GM21367 (cell line): ENCODE data around the gene B3GALT2.
"Not testable (repeated sequence)": the region's sequence is repeated elsewhere in the genome, so short reads cannot be mapped to it uniquely, and the experiment has no call there.

Experiments
- ATAC-seq: cut with Tn5 transposase; IDR thresholded peaks from one replicate; pipeline ENCODE4 v1.9.1; 2021; ENCODE audit not compliant: unreplicated experiment

The B3GALT2 gene, protein sequence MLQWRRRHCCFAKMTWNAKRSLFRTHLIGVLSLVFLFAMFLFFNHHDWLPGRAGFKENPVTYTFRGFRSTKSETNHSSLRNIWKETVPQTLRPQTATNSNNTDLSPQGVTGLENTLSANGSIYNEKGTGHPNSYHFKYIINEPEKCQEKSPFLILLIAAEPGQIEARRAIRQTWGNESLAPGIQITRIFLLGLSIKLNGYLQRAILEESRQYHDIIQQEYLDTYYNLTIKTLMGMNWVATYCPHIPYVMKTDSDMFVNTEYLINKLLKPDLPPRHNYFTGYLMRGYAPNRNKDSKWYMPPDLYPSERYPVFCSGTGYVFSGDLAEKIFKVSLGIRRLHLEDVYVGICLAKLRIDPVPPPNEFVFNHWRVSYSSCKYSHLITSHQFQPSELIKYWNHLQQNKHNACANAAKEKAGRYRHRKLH

DNA sequence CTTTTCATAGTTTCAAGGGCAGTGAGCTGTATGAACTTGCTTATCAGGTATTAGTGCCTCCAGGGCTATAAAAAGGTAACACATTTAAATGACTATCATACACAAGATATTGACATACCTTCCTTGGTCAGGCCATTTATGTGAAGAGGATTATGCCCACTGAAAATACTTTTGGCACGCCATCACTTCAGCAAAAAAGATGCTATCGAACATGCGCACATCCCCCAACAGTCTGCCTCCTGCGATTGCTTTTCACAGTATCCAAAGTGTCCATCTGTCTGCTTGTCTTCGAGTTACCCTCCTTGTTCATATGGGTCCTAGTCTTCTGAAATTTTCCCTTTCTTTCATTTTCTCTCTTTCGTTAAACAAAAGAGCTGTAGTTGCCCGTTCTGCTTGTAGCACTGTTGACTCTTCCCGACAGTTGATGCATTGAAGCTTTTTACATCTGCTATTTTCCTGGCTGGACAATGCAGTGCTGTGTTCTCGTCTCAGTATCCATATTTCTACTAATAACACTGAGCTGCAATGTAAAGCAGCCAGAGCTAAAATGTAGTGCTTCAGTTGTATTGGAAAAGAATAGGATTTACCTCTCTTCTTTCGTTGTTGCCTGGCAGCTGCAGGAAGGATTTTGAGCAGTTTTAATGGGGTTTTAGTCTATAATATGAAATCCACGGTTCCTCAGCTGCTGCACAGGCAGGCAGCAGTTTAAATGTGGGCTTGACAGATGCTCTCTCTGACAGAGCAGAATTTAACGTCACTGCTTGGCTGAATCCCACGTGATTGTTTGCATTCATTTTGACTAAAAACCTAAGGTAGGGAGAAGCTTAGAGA is at the start of gene B3GALT2:
B3GALT2 (minus strand) TSS at position 713 of the 831 bp plus-strand sequence. CDS start 5,051 bp downstream, outside the sequence.
- no peak for ATAC-seq

- no peak for ATAC-seq
Observed at GRCh38 chr1:193234530-193234929, 48.1 kb upstream of the B3GALT2 start.

- not testable (repeated sequence) for ATAC-seq
Observed at GRCh38 chr1:193231146-193231545, 44.7 kb upstream of the B3GALT2 start.

DNA sequence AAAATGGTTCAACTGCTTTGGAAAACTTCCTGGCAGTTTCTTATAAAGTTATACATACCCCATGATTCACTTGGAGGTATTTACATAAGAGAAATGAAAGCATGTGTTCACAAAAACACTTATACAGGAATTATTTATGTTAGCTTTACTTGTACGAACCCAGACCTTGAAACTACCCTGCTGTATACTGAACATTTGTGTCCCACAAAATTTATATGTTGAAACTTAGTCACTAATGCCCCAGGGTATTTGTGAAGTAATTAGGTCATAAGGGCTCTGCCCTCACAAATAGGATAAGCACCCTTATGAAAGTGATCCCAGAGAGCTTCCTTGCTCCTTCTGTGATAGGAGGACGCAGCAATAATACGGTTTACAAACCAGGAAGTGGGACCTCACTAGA is 42.7 kb upstream of the B3GALT2 start:
- no peak for ATAC-seq

DNA sequence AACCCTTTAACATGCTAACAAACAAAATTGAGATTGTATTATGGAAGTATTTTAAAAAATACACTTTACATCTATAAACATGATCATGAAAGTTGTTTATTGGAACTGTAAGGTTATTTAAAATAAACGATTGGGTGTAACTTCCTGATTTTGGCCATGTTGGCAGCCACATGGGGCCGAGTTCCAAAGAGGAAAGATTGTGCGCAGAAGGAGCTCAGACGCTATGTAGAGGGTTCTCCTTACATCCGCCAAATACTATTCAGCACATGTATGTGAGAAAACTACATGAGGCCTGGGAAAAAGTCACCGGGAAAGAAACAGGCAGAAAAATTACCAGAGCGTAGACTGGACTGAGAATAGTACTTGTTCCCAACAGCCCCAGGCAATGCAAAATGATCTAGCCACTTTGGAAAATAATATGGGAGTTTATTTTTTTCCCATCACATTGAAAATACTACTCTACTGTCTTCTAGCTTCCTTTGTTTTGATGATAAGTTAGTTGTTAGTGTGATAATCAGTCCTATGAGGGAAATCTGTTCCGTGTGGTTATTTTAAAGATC is 35.7 kb upstream of the B3GALT2 start:
- ATAC-seq: no peak

- no peak for ATAC-seq
Observed at GRCh38 chr1:193221651-193222050, 35.2 kb upstream of the B3GALT2 start.

DNA sequence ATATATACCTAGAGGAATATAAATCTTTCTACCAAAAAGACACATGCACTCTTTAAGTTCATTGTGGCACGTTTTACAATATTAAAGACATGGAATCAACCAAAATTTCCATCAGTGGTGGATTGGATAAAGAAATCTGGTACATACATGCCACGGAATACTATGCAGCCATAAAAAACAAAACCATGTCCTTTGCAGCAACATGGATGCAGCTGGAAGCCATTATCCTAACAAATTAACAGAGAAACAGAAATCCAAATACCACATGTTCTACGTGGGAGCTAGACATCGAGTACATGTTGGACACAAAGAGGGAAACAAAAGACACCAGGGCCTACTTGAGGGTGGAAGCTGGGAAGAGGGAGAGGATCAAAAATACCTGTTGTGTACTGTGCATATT is 33.0 kb upstream of the B3GALT2 start:
- no peak for ATAC-seq

DNA sequence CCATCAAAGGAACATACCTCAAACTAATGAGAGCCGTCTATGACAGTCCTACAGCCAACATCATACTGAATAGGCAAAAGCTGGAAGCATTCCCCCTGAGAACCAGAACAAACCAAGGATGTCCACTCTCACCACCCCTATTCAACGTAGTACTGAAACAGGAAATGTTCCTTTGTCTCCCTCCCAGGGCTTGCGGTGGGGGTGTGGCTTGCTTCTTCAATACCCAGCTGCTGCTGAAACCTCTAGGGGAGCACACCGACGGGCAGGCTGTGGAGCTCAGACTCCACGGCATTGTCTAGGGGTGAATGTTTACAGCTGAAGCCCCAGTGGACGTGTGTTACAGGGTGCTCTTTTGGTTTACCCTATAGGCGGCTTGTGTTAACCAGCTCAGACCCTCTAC is 30.5 kb upstream of the B3GALT2 start:
- peak; percentile 90 for ATAC-seq

DNA sequence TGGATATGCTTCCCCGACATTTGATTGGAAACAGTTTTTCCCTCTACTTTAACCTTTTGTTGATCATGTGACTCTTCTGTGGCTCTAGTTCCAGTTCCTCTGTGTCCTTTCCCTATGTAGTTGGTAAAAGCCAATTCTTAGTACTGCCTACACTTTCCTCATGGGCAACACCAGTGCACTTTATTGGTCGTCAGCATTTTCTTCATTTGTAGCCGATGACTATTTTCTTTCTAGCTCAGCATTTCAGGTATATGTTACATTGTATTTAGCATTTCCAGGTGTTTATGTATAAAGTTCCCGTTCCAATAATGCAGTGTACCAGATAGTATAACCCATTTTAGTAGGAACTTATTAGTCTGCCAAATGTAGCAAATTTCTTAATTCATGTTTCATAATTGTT is 27.6 kb upstream of the B3GALT2 start:
- ATAC-seq: no peak

DNA sequence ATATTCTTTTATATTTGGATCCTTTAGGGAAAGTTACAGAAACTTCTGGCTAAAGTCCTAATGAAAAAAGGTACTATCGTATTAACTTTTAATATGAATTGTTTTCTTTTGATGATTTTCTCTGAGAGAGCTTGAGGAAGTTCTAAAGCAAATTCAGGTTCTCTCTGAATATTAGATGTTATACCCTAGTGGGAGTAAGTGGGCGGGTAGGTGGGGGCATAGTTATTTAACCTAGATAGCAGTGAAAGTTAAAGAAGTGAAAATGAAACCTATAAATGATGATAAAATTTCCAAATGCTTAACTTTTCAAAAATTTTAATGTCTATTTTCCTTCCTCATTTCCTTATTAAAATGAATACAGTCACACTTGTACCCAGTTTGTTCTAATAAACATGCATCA is 26.2 kb upstream of the B3GALT2 start:
- ATAC-seq: no peak

- peak; percentile 69 for ATAC-seq
Observed at GRCh38 chr1:193211539-193211938, 25.1 kb upstream of the B3GALT2 start.

GRCh38 chr1:193210996-193211395 is 24.6 kb upstream of the B3GALT2 start:
- ATAC-seq: no peak

GRCh38 chr1:193201021-193201420 is 14.6 kb upstream of the B3GALT2 start:
- ATAC-seq: no peak

DNA sequence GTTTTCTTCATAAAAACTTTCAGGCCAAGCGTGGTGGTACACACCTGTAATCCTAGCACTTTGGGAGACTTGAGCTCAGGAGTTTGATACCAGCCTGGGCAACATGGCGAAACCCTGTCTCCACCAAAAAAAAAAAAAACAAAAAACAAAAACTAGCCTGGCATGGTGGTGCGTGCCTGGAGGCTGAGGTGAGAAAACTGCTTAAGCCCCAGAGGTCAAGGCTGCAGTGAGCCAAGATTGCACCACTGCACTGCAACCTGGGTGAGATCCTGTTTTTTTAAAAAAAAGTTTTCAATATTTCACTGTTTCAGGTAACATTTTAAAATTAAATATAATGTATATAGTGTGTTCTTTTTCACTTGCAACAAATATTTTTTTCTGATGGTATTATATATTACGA is 13.5 kb upstream of the B3GALT2 start:
- no peak for ATAC-seq

DNA sequence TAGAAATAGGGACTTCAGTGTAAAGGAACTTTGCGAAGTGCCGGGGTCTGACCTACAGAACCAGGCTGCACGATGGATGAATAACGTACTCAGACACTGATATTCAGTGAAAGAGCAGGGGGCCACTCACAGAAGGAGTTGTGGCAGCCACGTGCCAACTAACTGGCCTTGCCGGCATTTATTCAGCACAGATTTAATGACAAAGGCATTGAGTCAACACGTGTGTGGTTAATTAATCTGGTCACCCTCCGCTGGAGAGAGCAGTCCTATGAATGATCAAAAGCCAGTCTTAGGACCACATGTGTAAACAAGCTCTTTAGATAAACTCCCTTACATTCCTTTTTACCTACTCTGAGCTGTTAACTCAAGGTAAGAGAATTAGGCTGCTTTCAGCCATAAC is 6.2 kb upstream of the B3GALT2 start:
- no peak for ATAC-seq

DNA sequence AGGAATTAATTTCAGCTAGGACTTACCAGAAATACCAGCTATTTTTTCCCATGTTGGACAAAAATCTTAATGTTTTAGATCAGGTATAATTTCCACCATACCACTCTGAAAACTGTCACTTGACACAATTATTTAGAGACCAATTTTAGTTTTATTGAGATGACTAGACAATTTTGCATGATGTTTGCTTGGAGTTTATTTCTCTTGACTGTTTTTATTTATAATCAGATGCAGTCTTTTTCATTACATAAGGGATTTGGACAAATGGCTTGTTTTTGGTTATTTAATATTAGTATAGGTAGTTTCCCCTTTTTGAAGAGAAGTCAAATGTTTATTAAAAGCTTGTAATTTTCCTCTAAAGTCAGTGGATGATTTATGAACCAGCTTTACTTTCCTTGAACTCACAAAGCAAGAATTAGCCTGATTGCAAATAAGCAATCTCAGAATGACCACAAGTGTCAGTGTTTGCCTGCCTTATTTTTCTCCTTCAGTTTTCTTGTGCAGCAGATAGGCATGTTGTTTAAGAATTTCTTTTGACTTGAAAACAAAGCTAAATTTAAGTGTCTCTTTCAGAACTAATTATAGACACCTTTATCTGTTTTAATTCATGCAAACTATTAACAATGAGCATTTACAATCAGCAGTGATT is 3.8 kb upstream of the B3GALT2 start:
- ATAC-seq: peak; percentile 51

DNA sequence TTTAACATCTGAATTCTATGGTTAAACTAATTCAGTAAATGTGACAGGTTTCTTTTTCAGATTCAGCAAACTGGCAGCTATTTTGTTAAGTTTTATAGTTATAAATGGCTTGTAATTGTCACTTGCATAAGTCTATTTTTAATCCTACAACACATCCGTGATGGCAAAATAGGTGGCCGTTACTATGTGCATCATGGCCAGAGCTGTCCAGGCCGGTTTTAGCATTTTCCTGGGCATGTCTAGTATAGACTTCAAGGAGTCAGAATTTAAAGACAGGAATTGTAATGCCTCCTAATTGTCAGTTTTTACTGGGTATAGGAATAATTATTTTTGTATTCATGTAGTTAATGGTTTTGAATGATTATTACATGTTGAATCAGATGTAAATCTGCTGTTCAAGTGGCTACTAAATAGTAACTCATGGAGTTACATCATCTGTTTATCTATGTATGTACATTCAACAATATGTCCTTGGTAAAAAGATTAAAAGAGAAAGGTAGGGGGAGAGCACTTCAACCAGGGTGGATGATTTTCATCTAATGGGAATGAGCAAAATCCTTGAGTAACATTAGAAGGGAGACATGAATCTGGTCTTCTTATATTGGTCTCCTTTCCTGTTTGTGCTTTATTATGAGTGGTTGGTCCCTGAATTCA is 3.2 kb upstream of the B3GALT2 start:
- no peak for ATAC-seq

- ATAC-seq: not testable (repeated sequence)
Observed at GRCh38 chr1:193188915-193189314, 2.5 kb upstream of the B3GALT2 start.

- no peak for ATAC-seq
Observed at GRCh38 chr1:193187114-193187513, 701 bp upstream of the B3GALT2 start.

GRCh38 chr1:193185211-193185610 is 1.2 kb downstream of the B3GALT2 start:
- no peak for ATAC-seq

GRCh38 chr1:193184776-193185175 is 1.6 kb downstream of the B3GALT2 start:
- ATAC-seq: no peak
